ENCODE measurements around the gene SOX8. TPM values are rescaled to one million over a fixed set of nuclear protein-coding genes. Genes with fewer than 3 reads are reported as not detected.
A peak's percentile ranks its signal among the peaks of the same experiment; 100 is the strongest.

SOX8 gene
- total and polyA plus RNA-seq, 9 donors, result 0.08 to 0.52 (median 0.32) TPM

- Histone ChIP-seq H3K27me3 (peaks cover 16% of the 10 kb centered on the region), H3K27ac (no peak overlapping the region), H3K9me3 (no peaks in the 10 kb centered on the region), H3K4me1 (ENCODE audit: insufficient read depth) (peaks cover 17% of the 10 kb centered on the region), H3K36me3 (no peaks in the 10 kb centered on the region), H3K4me3 (peak overlapping the region; percentile 36)
- 34 to 43% (median 36%) methylated on average over 60 to 63 of the region's 63 CpGs for WGBS, 3 donors
- intact Hi-C loops (cut with DNase I), result no loop called here
- no peak for TF ChIP-seq POLR2A (IDR thresholded peaks at IDR 0.05)
- no peak for TF ChIP-seq EP300 (IDR thresholded peaks at IDR 0.05)
- TF ChIP-seq CTCF (IDR thresholded peaks at IDR 0.05), result no peak
- no peak for DNase-seq
Observed at GRCh38 chr16:979859-980594, 1.5 kb upstream of the SOX8 start.

- Histone ChIP-seq H3K4me3 (peak overlapping the region; percentile 36), H3K27ac (no peak overlapping the region), H3K27me3 (peaks cover 16% of the 10 kb centered on the region), H3K4me1 (ENCODE audit: insufficient read depth) (peaks cover 17% of the 10 kb centered on the region), H3K9me3 (no peaks in the 10 kb centered on the region), H3K36me3 (no peaks in the 10 kb centered on the region)
- no peak for TF ChIP-seq EP300 (IDR thresholded peaks at IDR 0.05)
- TF ChIP-seq POLR2A (IDR thresholded peaks at IDR 0.05), result no peak
- no peak for TF ChIP-seq CTCF (IDR thresholded peaks at IDR 0.05)
- intact Hi-C loops (cut with DNase I), result no loop called here
- DNase-seq, result no peak
- WGBS, 3 donors, result 0 to 1% (median 1%) methylated on average over 8 to 31 of the region's 31 CpGs
Observed at GRCh38 chr16:980595-980854, 1.0 kb upstream of the SOX8 start.

- TF ChIP-seq EP300 (IDR thresholded peaks at IDR 0.05), result no peak
- no peak for TF ChIP-seq POLR2A (IDR thresholded peaks at IDR 0.05)
- no peak for TF ChIP-seq CTCF (IDR thresholded peaks at IDR 0.05)
- DNase-seq, result no peak
- H3K27ac ChIP-seq, result no peak overlapping the region
- no peaks in the 10 kb centered on the region for H3K9me3 ChIP-seq
- intact Hi-C loops (cut with DNase I), result no loop called here
- H3K4me1 ChIP-seq (ENCODE audit: insufficient read depth), result peaks cover 8% of the 10 kb centered on the region
- peaks cover 16% of the 10 kb centered on the region for H3K27me3 ChIP-seq
- WGBS, 3 donors, result 3 to 8% (median 4%) methylated on average over 42 to 76 of the region's 76 CpGs
- H3K36me3 ChIP-seq, result no peaks in the 10 kb centered on the region
- H3K4me3 ChIP-seq, result peak overlapping the region; percentile 36
Observed at GRCh38 chr16:982145-983043, 824 bp downstream of the SOX8 start.

GRCh38 chr16:983044-984030 lies 1.8 kb downstream of the SOX8 start:
- no peaks in the 10 kb centered on the region for H3K9me3 ChIP-seq
- H3K4me1 ChIP-seq (ENCODE audit: insufficient read depth), result peaks cover 6% of the 10 kb centered on the region
- H3K36me3 ChIP-seq, result no peaks in the 10 kb centered on the region
- no peak overlapping the region for H3K27ac ChIP-seq
- intact Hi-C loops (cut with DNase I), result no loop called here
- 36 to 53% (median 39%) methylated on average over 52 to 59 of the region's 59 CpGs for WGBS, 3 donors
- H3K4me3 ChIP-seq, result no peak overlapping the region
- TF ChIP-seq CTCF (IDR thresholded peaks at IDR 0.05) (no peak), POLR2A (IDR thresholded peaks at IDR 0.05) (no peak), EP300 (IDR thresholded peaks at IDR 0.05) (no peak)
- DNase-seq, result no peak
- H3K27me3 ChIP-seq, result peaks cover 16% of the 10 kb centered on the region
